ENCODE data around the gene LZTS2.

GRCh38 chr10:100972115-100972903 lies 27.3 kb upstream of the LZTS2 start:
- TF ChIP-seq TCF12 (IDR thresholded peaks at IDR 0.05; ENCODE audit: low read depth, low read length) (no peak), CBX5 (IDR thresholded peaks at IDR 0.05; ENCODE audit: low read depth, low read length) (no peak)
